Psoas muscle (tissue), 8 donors: ENCODE results near the gene DCPS. TPM values are rescaled to one million over a fixed set of nuclear protein-coding genes. Genes with fewer than 3 reads are reported as not detected.

Source experiments
- ATAC-seq, 4 donors: fragments of 200-7000 bp; cut with Tn5 transposase; one replicate each; pipeline ENCODE4 v1.9.1; 2020; ENCODE audit warnings: moderate library complexity in 3 of 4, mild to moderate bottlenecking in 2 of 4
- DNase-seq, 2 donors: peaks; one replicate each; pipeline ENCODE4 v3.0.0-alpha.2; 2020
- H3K27ac ChIP-seq: fragments of 200-600 bp; one replicate; pipeline ENCODE4 v1.8.0; 2022
- H3K27me3 ChIP-seq, 3 donors: fragments of 200-600 bp in 1 of 3; one replicate each; pipeline versions ENCODE4 v1.6.1 to v1.8.0; 2013 to 2022; ENCODE audit warnings: low read length in 2 of 3, mild to moderate bottlenecking in 2 of 3, moderate library complexity in 1 of 3; ENCODE audit not compliant: insufficient read depth in 3 of 3
- H3K36me3 ChIP-seq, 2 donors: fragments of 200-600 bp in 1 of 2; one replicate each; pipeline versions ENCODE4 v1.6.1 to v1.8.0; 2013 to 2022; ENCODE audit warnings: low read depth in 1 of 2, mild to moderate bottlenecking in 1 of 2, moderate library complexity in 1 of 2; ENCODE audit not compliant: insufficient read depth in 1 of 2
- H3K4me1 ChIP-seq: fragments of 200-600 bp; one replicate; pipeline ENCODE4 v1.8.0; 2022
- H3K4me3 ChIP-seq: fragments of 200-600 bp; one replicate; pipeline ENCODE4 v1.8.0; 2022; ENCODE audit warnings: mild to moderate bottlenecking
- H3K9me3 ChIP-seq: fragments of 200-600 bp; one replicate; pipeline ENCODE4 v1.8.0; 2022
- WGBS, 3 donors: extraction: QIAGEN DNeasy Blood & Tissue Kit; methylation state at CpG; one replicate each; pipeline versions ENCODE4 v1.1.6 to v1.1.7; 2013; 5-methylcytosine and 5-hydroxymethylcytosine counted together
- intact Hi-C, 2 donors: fragments of 100-400 bp; cut with DNase I; formaldehyde crosslinking; loops; one replicate each; pipeline versions ENCODE4 v1.11.0 to v1.14.2; 2022
- polyA plus RNA-seq, 3 donors: library from polyadenylated mRNA; stranded (reverse); fragments of 200-250 nt; gene quantifications; one replicate each; pipeline ENCODE4 v1.2.3, GENCODE V29; 2013
- total RNA-seq, 4 donors: library from RNA; stranded (reverse); fragmentation: NEBNext Ultra II Directional in 2 of 4; extraction: Animal tissue kit (Norgen Biotek cat#: 25700) in 2 of 4; gene quantifications; one replicate each; pipeline versions ENCODE4 v1.2.1 to v1.2.4, GENCODE V29; 2021 to 2023
- TF ChIP-seq, protein P1 (sequence below): fragments of 200-600 bp; IDR thresholded peaks from one replicate; pipeline ENCODE4 v1.8.0; 2022; ENCODE audit warnings: antibody characterized with exemption
- donor health status: healthy with polysubstance abuse.
- donor health status: DM: no; HTN: no; CAD: no; lungs with moderate emphysema.
- donor health status: Bipolar disorder and iron deficiency.
- donor health status: healthy.
- donor health status: DM: yes; HTN: yes; CAD: no.
- donor health status: DM: no; HTN: no; CAD: no.
- donor health status: DM: no; HTN: no; CAD: no.
- donor health status: DM: yes; HTN: yes; CAD: no.

Gene DCPS
- total and polyA plus RNA-seq, 7 donors = 11.8 to 20.5 (median 14.3) TPM

- Histone ChIP-seq H3K27me3 (no peaks in the 10 kb centered on the region), H3K4me1 (peaks cover 44% of the 10 kb centered on the region), H3K27ac (no peak overlapping the region), H3K4me3 (no peak overlapping the region), H3K9me3 (no peaks in the 10 kb centered on the region), H3K36me3 (peaks cover 0 to 16% of the 10 kb centered on the region in 2 donors)
- TF ChIP-seq, protein P1, sequence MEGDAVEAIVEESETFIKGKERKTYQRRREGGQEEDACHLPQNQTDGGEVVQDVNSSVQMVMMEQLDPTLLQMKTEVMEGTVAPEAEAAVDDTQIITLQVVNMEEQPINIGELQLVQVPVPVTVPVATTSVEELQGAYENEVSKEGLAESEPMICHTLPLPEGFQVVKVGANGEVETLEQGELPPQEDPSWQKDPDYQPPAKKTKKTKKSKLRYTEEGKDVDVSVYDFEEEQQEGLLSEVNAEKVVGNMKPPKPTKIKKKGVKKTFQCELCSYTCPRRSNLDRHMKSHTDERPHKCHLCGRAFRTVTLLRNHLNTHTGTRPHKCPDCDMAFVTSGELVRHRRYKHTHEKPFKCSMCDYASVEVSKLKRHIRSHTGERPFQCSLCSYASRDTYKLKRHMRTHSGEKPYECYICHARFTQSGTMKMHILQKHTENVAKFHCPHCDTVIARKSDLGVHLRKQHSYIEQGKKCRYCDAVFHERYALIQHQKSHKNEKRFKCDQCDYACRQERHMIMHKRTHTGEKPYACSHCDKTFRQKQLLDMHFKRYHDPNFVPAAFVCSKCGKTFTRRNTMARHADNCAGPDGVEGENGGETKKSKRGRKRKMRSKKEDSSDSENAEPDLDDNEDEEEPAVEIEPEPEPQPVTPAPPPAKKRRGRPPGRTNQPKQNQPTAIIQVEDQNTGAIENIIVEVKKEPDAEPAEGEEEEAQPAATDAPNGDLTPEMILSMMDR = no peak
- DNase-seq (no peak), ATAC-seq (no peak)
- 76 to 81% (median 78%) methylated on average over 9 of the region's 9 CpGs for WGBS, 3 donors
- intact Hi-C loops = no loop called here
Observed at GRCh38 chr11:126336671-126337101, 32.8 kb downstream of the DCPS start.

DNA sequence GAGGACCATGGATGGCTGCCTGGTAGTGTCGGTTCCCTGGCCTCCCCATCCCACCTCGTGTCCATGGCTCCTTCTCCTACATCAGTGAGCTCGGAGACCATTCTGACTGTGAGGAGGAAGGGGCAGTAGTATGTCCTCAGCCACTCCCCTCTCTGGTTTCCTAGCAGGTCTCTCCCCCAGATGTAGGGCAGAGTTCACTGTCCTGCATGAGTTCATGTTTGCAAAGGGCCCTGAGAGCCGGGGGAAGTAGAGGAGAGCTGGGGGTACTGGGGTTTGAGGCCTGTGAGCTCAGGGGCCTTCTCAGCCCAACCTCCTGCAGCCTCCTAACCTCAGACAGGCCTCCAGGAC is 33.2 kb downstream of the DCPS start:
- peaks cover 45% of the 10 kb centered on the region for H3K4me1 ChIP-seq
- no peaks in the 10 kb centered on the region for H3K27me3 ChIP-seq
- TF ChIP-seq, protein P1 = no peak
- ATAC-seq (no peak), DNase-seq (no peak)
- WGBS, 3 donors = 80 to 90% (median 87%) methylated on average over 4 of the region's 4 CpGs
- peaks cover 0 to 16% of the 10 kb centered on the region in 2 donors for H3K36me3 ChIP-seq
- H3K27ac ChIP-seq = no peak overlapping the region
- H3K4me3 ChIP-seq = no peak overlapping the region
- H3K9me3 ChIP-seq = no peaks in the 10 kb centered on the region
- intact Hi-C loops = no loop called here

DNA sequence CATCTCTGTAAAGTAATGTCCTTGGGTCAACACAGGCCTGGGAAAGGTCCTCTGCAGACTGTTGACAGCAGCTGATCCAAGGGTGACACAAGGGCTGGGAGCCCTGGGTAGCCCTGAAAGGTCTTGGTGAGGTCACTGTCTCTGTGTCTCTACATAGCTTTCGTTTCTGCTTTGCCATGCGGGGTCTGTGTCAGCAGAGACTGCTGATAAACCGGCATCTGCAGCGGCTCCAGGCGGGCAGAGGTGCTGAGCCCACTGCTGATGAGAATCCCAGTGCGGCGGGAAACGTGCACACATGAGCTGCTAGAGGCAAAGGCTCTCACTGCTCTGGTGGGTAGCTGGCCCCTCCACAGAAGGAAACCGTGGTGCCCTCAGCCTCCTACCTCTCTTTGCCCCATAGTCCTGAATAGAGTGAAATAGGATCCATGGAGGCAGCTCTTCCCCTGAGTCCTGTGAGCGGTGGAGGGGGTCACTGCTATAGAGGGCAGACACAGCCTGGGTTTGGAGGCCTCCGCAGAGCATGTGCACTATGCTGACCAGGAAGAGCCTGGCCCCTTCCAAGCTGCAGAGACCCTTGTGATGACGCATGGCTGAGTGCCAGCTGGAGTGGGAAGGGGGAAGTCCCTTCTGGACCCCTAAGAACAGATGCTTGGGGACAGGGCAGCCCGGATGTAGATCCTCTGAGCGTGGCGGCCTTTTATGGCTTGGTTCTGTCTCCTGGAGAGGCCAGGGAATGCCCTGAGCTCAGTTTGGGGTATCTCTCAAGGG is 33.8 kb downstream of the DCPS start:
- ATAC-seq = no peak
- Histone ChIP-seq H3K4me1 (peaks cover 43% of the 10 kb centered on the region), H3K27me3 (no peaks in the 10 kb centered on the region), H3K9me3 (no peaks in the 10 kb centered on the region), H3K27ac (no peak overlapping the region), H3K4me3 (no peak overlapping the region), H3K36me3 (peaks cover 0 to 16% of the 10 kb centered on the region in 2 donors)
- intact Hi-C loops = no loop called here
- WGBS, 3 donors = 81 to 85% (median 83%) methylated on average over 15 of the region's 15 CpGs
- DNase-seq = no peak
- TF ChIP-seq, protein P1 = no peak

DNA sequence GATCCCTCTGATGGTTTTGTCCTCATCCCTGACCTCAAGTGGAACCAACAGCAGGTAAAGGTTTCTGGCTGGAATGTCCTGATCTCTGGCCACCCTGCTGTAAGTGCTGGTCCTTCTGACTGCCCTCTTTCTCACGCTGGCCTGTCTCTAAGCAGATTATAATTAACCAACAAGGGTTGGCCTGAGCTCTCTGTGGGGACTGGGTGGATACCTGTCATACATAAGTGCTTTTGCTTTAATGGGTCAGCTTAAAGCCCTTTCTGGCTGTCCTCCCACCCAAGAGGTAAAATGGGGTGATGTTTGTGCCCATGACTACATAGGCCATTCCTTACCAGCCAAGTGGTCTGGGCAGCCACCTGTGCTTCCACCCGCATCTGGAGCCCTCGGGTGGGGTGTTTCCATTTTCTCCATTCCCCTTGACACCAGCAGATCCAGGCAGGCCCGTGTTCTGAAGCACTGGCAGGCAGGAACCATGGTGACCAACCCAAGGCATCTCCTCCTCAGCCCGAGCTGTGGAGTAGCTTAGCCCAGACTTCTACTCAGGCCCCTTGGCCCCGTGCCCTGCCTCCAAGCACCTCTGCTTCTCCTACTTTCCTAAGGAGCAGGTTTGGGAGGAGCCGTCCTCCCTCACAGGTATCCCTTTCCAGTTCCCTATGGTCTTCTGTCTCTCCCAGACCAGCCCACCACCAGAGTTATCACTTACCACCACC is 34.6 kb downstream of the DCPS start:
- no peak for DNase-seq
- no peak overlapping the region for H3K4me3 ChIP-seq
- intact Hi-C loops = no loop called here
- no peaks in the 10 kb centered on the region for H3K27me3 ChIP-seq
- peaks cover 38% of the 10 kb centered on the region for H3K4me1 ChIP-seq
- H3K9me3 ChIP-seq = no peaks in the 10 kb centered on the region
- ATAC-seq = no peak
- TF ChIP-seq, protein P1 = no peak
- WGBS, 3 donors = 56 to 72% (median 66%) methylated on average over 7 of the region's 7 CpGs
- H3K27ac ChIP-seq = no peak overlapping the region
- peaks cover 0 to 18% of the 10 kb centered on the region in 2 donors for H3K36me3 ChIP-seq
